Endodermal cell (in vitro differentiated cells): ENCODE data around the gene ACE. TPM values are rescaled to one million over a fixed set of nuclear protein-coding genes. Genes with fewer than 3 reads are reported as not detected.

ENCODE experiments used
- DNase-seq: peaks from one replicate; pipeline ENCODE4 v3.0.0-alpha.2; 2017
- H3K27ac ChIP-seq: 2 replicates; pipeline ENCODE4 v1.5.1; 2013; ENCODE audit warnings: mild to moderate bottlenecking, low read depth, low read length, moderate library complexity
- H3K27me3 ChIP-seq: 2 replicates; pipeline ENCODE4 v1.6.1; 2013; ENCODE audit warnings: mild to moderate bottlenecking, low read length, moderate library complexity; ENCODE audit not compliant: insufficient read depth, control insufficient read depth, poor library complexity, severe bottlenecking
- H3K36me3 ChIP-seq: 2 replicates; pipeline ENCODE4 v1.7.0; 2013; ENCODE audit warnings: mild to moderate bottlenecking, low read length, moderate library complexity; ENCODE audit not compliant: control insufficient read depth, insufficient read depth
- H3K4me1 ChIP-seq: one replicate; pipeline ENCODE4 v1.7.0; 2013; ENCODE audit warnings: low read length; ENCODE audit not compliant: control insufficient read depth, insufficient read depth
- H3K4me3 ChIP-seq: 2 replicates; pipeline ENCODE4 v1.5.1; 2013; ENCODE audit warnings: mild to moderate bottlenecking, low read length, moderate library complexity
- H3K9ac ChIP-seq: 2 replicates; pipeline ENCODE4 v1.6.1; 2013; ENCODE audit warnings: mild to moderate bottlenecking, low read length, moderate library complexity; ENCODE audit not compliant: poor library complexity, severe bottlenecking; ENCODE audit errors: extremely low read depth
- H3K9me3 ChIP-seq: 2 replicates; pipeline ENCODE4 v1.6.1; 2013; ENCODE audit warnings: mild to moderate bottlenecking, low read length, moderate library complexity; ENCODE audit not compliant: control insufficient read depth
- H3K27ac Mint-ChIP-seq: 2 replicates; pipeline ENCODE4 v1.8.0; 2020; ENCODE audit warnings: mixed read lengths
- H3K27me3 Mint-ChIP-seq: 2 replicates; pipeline ENCODE4 v1.8.0; 2021; ENCODE audit warnings: mild to moderate bottlenecking, mixed read lengths; ENCODE audit not compliant: insufficient read depth
- H3K36me3 Mint-ChIP-seq: 2 replicates; pipeline ENCODE4 v1.8.0; 2020; ENCODE audit warnings: low read depth, mixed read lengths
- H3K4me1 Mint-ChIP-seq: 2 replicates; pipeline ENCODE4 v1.8.0; 2020; ENCODE audit warnings: mixed read lengths
- H3K4me3 Mint-ChIP-seq: 2 replicates; pipeline ENCODE4 v1.8.0; 2020; ENCODE audit warnings: mild to moderate bottlenecking, moderate library complexity, mixed read lengths
- H3K9me3 Mint-ChIP-seq: 2 replicates; pipeline ENCODE4 v1.8.0; 2020; ENCODE audit warnings: mild to moderate bottlenecking, mixed read lengths
- CTCF ChIP-seq: fragments of 200-600 bp; sonication (generic); conservative IDR thresholded peaks from 2 replicates; pipeline ENCODE4 v1.5.0; 2021; ENCODE audit warnings: antibody characterized with exemption, mild to moderate bottlenecking
- WGBS, 2 experiments: methylation state at CpG; one replicate each; pipeline versions ENCODE4 v1.1.5 to v1.1.7; 2013; ENCODE audit warnings: missing lambda C conversion rate in 2 of 2, mixed read lengths in 1 of 2; ENCODE audit not compliant: insufficient coverage in 1 of 2, insufficient read length in 1 of 2; 5-methylcytosine and 5-hydroxymethylcytosine counted together
- total RNA-seq, 2 donors: library from RNA; stranded (reverse); fragmentation: NEBNext Ultra II Directional in 1 of 2; extraction: Animal tissue kit (Norgen Biotek cat#: 25700) in 1 of 2; gene quantifications; 2 replicates in 1 of 2; 3 replicates in 1 of 2; pipeline ENCODE4 v1.2.1, GENCODE V29; 2021

The ACE gene
- total RNA-seq, 2 donors from 2014 or later: 4.6 to 12.5 TPM

- DNase-seq: no peak
- no peak overlapping the region for H3K4me3 ChIP-seq
- Mint-ChIP-seq H3K27ac (no peak overlapping the region), H3K4me1 (peaks cover 16% of the 10 kb centered on the region), H3K27me3 (peaks cover 10% of the 10 kb centered on the region), H3K9me3 (no peaks in the 10 kb centered on the region), H3K36me3 (no peaks in the 10 kb centered on the region), H3K4me3 (no peak overlapping the region)
- H3K27ac ChIP-seq: no peak overlapping the region
- H3K27me3 ChIP-seq: no peaks in the 10 kb centered on the region
- 77 to 100% methylated on average over 1 to 3 of the region's 3 CpGs for WGBS, 2 experiments
- H3K36me3 ChIP-seq: no peaks in the 10 kb centered on the region
- no peaks in the 10 kb centered on the region for H3K9me3 ChIP-seq
- no peak overlapping the region for H3K9ac ChIP-seq
- peaks cover 4% of the 10 kb centered on the region for H3K4me1 ChIP-seq
- no peak for TF ChIP-seq CTCF
Observed at GRCh38 chr17:63448655-63449054, 28.2 kb upstream of the ACE start.

- H3K9ac ChIP-seq: no peak overlapping the region
- WGBS, 2 experiments: 76 to 82% methylated on average over 10 to 11 of the region's 11 CpGs
- H3K27ac ChIP-seq: no peak overlapping the region
- peaks cover 4% of the 10 kb centered on the region for H3K4me1 ChIP-seq
- no peak for TF ChIP-seq CTCF
- no peaks in the 10 kb centered on the region for H3K9me3 ChIP-seq
- Mint-ChIP-seq H3K9me3 (peaks cover 5% of the 10 kb centered on the region), H3K27me3 (peaks cover 8% of the 10 kb centered on the region), H3K4me1 (peaks cover 12% of the 10 kb centered on the region), H3K36me3 (peaks cover 2% of the 10 kb centered on the region), H3K4me3 (no peak overlapping the region), H3K27ac (no peak overlapping the region)
- H3K4me3 ChIP-seq: no peak overlapping the region
- H3K27me3 ChIP-seq: no peaks in the 10 kb centered on the region
- H3K36me3 ChIP-seq: no peaks in the 10 kb centered on the region
- no peak for DNase-seq
Observed at GRCh38 chr17:63450551-63450950, 26.3 kb upstream of the ACE start.

GRCh38 chr17:63451150-63451549 is 25.7 kb upstream of the ACE start:
- Mint-ChIP-seq H3K36me3 (peaks cover 2% of the 10 kb centered on the region), H3K4me3 (no peak overlapping the region), H3K27ac (no peak overlapping the region), H3K4me1 (peaks cover 12% of the 10 kb centered on the region), H3K9me3 (peaks cover 9% of the 10 kb centered on the region), H3K27me3 (peaks cover 8% of the 10 kb centered on the region)
- no peaks in the 10 kb centered on the region for H3K9me3 ChIP-seq
- no peak overlapping the region for H3K27ac ChIP-seq
- H3K36me3 ChIP-seq: no peaks in the 10 kb centered on the region
- no peak for TF ChIP-seq CTCF
- DNase-seq: no peak
- no peaks in the 10 kb centered on the region for H3K27me3 ChIP-seq
- peaks cover 4% of the 10 kb centered on the region for H3K4me1 ChIP-seq
- WGBS, 2 experiments: 94 to 95% methylated on average over 6 to 11 of the region's 11 CpGs
- H3K4me3 ChIP-seq: no peak overlapping the region
- H3K9ac ChIP-seq: no peak overlapping the region
